Omental fat pad (tissue), 4 donors: ENCODE measurements around the gene GOLGA6L10. TPM values are rescaled to one million over a fixed set of nuclear protein-coding genes. Genes with fewer than 3 reads are reported as not detected.
"Not testable (repeated sequence)": the region's sequence is repeated elsewhere in the genome, so short reads cannot be mapped to it uniquely, and the experiment has no call there.

Experiments
- ATAC-seq: fragments of 150-250 bp; one replicate; pipeline ENCODE4 v1.9.1; 2016; ENCODE audit warnings: mild to moderate bottlenecking, moderate library complexity; ENCODE audit not compliant: low FRiP score
- DNase-seq: peaks from one replicate; pipeline ENCODE4 v3.0.0-alpha.2; 2019; ENCODE audit warnings: low spot score
- total RNA-seq, 4 donors: library from RNA; depleted of rRNA; stranded (reverse); fragments of >200 nt; gene quantifications; one replicate each; pipeline ENCODE4 v1.1.0, GENCODE V29; 2016

GOLGA6L10 gene
- total RNA-seq, 4 donors from 2014 or later: 0.56 to 1.3 (median 0.87) TPM

- ATAC-seq, DNase-seq: not testable (repeated sequence)
Measured at GRCh38 chr15:82333603-82334553, 15.4 kb downstream of the GOLGA6L10 start.

- DNase-seq, ATAC-seq: not testable (repeated sequence)
Measured at GRCh38 chr15:82332711-82333602, 16.3 kb downstream of the GOLGA6L10 start.

DNA sequence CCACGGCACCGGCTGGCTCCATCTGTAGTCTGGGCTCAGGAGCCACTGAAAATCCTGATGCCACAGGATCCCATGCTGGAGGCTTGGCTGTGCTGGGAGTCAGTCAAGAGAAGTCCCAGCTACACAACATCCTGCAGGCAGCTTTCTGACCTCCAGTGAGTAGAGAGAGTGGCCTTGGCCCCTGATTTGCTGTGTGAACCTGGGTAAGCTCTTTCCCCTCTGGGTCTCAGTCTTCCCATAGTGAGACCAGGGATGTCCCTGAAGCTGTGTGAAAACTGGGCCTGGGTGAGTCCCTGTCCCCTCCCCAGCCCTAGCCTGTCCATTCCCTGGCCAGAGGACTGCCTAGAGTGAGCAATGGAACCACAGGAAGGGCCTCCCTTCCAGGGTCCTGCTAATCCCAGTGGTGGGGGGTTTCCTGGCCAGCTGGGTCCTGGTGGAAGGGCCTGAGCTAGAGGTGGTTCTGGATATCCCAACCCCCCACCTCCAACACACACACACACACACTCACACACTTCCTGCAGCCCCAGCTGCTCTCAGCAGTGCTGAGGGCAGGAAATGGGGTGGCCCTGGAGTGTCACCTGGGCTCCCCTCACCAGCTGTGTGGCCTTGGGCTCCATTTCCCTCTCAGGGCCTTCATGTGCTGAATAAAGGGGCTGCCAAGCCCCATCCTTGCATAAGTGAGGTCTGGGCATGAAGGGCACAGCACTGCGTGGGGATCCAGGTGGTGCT is 17.5 kb downstream of the GOLGA6L10 start:
- DNase-seq, ATAC-seq: not testable (repeated sequence)

DNA sequence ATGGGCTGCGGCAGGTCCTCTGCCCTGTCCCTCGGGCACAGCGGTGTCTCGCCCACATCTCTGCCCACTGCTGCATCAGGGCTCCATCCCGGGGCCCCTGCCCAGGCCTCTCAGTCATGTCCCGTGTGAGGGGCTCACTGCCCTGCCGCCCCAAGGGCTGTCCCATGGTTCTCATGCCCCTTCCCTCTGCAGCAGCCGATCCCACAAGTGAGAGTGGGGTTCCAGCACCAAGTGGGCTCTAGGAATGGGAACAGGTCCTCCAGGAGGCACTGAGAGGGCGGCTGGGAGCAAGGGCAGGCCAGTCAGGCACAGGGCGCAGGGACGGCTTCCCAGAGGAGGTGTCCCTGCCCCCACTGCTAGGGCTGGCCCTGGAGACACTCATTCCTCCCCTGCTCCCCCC is 18.4 kb downstream of the GOLGA6L10 start:
- not testable (repeated sequence) for DNase-seq, ATAC-seq

DNA sequence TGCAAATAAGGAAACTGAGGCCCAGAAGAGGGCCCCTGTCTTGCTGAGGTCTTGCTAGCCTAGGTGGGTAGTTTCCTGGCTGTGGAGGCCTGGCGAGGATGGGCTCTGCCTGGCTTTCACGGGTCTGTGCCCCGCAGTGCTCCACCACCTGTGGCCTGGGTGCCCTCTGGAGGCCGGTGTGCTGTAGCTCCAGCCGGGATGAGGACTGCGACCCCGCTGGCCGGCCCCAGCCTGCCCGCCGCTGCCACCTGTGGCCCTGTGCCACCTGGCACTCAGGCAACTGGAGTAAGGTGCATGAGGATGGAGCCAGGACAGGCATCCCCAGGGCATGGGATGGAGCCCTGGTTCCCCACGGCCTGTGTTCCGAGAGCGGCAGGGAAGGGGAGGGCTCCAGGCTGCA is 20.2 kb downstream of the GOLGA6L10 start:
- not testable (repeated sequence) for DNase-seq, ATAC-seq

DNA sequence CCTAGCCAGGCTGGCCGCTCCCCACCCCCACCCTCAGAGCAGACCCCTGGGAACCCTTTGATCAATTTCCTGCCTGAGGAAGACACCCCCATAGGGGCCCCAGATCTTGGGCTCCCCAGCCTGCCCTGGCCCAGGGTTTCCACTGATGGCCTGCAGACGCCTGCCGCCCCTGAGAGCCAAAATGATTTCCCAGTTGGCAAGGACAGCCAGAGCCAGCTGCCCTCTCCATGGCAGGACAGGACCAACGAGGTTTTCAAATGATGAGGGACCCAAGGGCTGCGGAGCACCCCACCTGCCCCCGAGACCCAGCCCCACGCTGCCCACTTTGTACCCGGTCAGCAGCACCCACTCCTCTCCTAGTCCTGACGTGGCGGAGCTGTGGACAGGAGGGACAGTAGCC is 21.9 kb downstream of the GOLGA6L10 start:
- DNase-seq, ATAC-seq: not testable (repeated sequence)

DNA sequence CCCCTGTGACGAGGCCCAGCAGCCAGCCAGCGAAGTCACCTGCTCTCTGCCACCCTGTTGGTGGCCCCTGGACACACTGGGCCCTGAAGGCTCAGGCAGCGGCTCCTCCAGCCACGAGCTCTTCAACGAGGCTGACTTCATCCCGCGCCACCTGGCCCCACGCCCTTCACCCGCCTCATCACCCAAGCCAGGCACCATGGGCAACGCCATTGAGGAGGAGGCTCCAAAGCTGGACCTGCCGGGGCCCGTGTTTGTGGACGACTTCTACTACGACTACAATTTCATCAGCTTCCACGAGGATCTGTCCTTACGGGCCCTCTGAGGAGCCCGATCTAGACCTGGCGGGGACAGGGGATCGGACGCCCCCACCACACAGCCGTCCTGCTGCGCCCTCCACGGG is 22.4 kb downstream of the GOLGA6L10 start:
- not testable (repeated sequence) for DNase-seq, ATAC-seq

DNA sequence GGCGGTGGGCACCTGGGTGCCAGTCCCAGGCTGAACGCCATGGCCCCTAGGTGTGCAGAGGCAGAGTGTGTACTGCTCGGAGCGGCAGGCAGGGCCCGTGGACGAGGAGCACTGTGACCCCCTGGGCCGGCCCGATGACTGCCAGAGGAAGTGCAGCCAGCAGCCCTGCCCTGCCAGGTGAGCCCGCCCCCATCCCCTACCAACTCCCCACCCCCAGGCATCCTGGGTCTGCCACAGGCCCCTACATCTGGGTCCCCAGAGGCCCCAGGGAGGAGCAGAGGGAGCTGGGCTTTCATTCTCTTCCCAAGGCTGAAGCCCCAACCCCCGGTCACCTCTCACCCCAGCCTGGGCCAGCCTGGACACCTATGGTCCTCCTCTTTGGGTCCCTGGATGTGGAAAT is 23.6 kb downstream of the GOLGA6L10 start:
- ATAC-seq, DNase-seq: not testable (repeated sequence)

GRCh38 chr15:82324831-82325230 is 24.4 kb downstream of the GOLGA6L10 start:
- ATAC-seq, DNase-seq: not testable (repeated sequence)

DNA sequence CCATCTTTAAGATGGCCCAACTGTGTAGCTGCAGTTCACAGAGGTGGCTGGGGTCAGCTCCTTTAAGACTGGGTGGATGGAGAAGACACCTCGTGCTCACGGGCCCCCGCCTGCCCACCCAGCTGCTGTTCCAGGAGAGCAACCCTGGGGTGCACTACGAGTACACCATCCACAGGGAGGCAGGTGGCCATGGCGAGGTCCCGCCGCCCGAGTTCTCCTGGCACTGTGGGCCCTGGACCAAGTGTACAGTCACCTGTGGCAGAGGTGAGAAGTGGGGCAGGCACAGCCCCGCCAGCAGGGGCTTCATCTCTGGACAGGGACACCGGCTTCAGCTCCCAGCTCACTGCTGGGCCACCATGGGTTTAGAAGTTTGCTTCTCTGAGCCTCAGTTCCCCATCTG is 26.8 kb downstream of the GOLGA6L10 start:
- ATAC-seq, DNase-seq: not testable (repeated sequence)

GRCh38 chr15:82320861-82321260 is 28.4 kb downstream of the GOLGA6L10 start:
- DNase-seq: not testable (repeated sequence)

DNA sequence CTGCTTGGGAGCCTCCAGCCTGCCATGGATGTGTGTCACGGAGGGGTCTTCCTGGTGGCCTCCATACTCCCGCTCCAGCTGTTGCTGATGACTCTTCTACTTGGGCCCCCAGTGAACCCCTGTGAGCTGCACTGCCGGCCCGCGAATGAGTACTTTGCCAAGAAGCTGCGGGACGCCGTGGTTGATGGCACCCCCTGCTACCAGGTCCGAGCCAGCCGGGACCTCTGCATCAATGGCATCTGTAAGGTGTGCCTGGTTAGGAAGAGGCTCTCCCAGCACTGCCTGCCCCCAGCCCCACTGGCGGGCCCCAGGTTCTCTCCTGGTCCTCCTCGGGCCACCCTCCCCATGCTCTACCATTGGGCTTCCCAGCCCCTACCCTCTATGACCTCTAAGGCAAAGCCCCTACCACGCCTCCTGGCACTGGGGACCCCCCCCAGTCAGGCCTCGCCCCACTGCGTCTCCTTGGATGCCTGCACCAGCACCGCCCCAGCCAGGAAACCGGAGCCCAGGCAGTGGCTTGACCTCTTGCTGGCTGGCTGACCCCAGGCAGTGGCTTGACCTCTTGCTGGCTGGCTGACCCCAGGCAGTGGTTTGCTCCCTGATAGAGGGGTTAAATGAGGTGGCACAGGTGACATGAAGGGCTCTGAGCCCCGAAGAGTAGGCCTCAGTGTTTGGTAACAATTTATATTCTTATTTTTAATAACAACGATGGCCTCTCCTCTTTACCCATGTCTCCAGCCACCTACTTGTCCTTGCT is 29.6 kb downstream of the GOLGA6L10 start:
- not testable (repeated sequence) for DNase-seq, ATAC-seq

More at GRCh38 chr15:82320861-82321260, 28.4 kb downstream of the GOLGA6L10 start:
- not testable (repeated sequence) for ATAC-seq

GRCh38 chr15:82318281-82318680 is 31.0 kb downstream of the GOLGA6L10 start:
- DNase-seq, ATAC-seq: not testable (repeated sequence)

- not testable (repeated sequence) for ATAC-seq, DNase-seq
Measured at GRCh38 chr15:82317516-82317915, 31.8 kb downstream of the GOLGA6L10 start.
